Lower leg skin (tissue), 3 donors: ENCODE results near the gene CSF2.

Experiments used
- CTCF ChIP-seq, 3 donors: fragments of 450-650 bp; IDR thresholded peaks; one replicate each; pipeline ENCODE4 v1.5.1; 2016; ENCODE audit warnings: antibody characterized with exemption in 3 of 3, mild to moderate bottlenecking in 3 of 3, moderate library complexity in 2 of 3
- POLR2A ChIP-seq, 2 donors: fragments of 450-650 bp; IDR thresholded peaks; one replicate each; pipeline ENCODE4 v1.6.1; 2016 to 2017; ENCODE audit warnings: antibody characterized with exemption in 2 of 2, mild to moderate bottlenecking in 1 of 2, moderate library complexity in 1 of 2

GRCh38 chr5:132054031-132054696 lies 19.4 kb upstream of the CSF2 start:
- TF ChIP-seq CTCF (IDR thresholded peaks at IDR 0.05) (no peak), POLR2A (IDR thresholded peaks at IDR 0.05) (no peak)
